NCI-H128 (cell line): ENCODE measurements around the gene SOAT2.
"Not testable (repeated sequence)": the region's sequence is repeated elsewhere in the genome, so short reads cannot be mapped to it uniquely, and the experiment has no call there.

ENCODE experiments used
- DNase-seq: peaks from one replicate; lab custom pipeline; 2025; ENCODE audit not compliant: unreplicated experiment; lab: John Stamatoyannopoulos, UW

The SOAT2 gene

GRCh38 chr12:53082637-53083175 is 20.6 kb upstream of the SOAT2 start:
- no peak for DNase-seq

- DNase-seq = no peak
Measured at GRCh38 chr12:53086361-53086760, 16.9 kb upstream of the SOAT2 start.

GRCh38 chr12:53090105-53090504 is 13.2 kb upstream of the SOAT2 start:
- no peak for DNase-seq

- no peak for DNase-seq
Measured at GRCh38 chr12:53090554-53090953, 12.7 kb upstream of the SOAT2 start.

- DNase-seq = no peak
Measured at GRCh38 chr12:53091756-53092155, 11.5 kb upstream of the SOAT2 start.

- no peak for DNase-seq
Measured at GRCh38 chr12:53093777-53094393, 9.4 kb upstream of the SOAT2 start.

- DNase-seq = no peak
Measured at GRCh38 chr12:53094394-53094787, 8.9 kb upstream of the SOAT2 start.

GRCh38 chr12:53094796-53095595 is 8.3 kb upstream of the SOAT2 start:
- not testable (repeated sequence) for DNase-seq

GRCh38 chr12:53095596-53095895 is 7.7 kb upstream of the SOAT2 start:
- not testable (repeated sequence) for DNase-seq

GRCh38 chr12:53096089-53096741 is 7.1 kb upstream of the SOAT2 start:
- DNase-seq = no peak

- DNase-seq = no peak
Measured at GRCh38 chr12:53096759-53097158, 6.5 kb upstream of the SOAT2 start.

- DNase-seq = no peak
Measured at GRCh38 chr12:53097207-53097563, 6.1 kb upstream of the SOAT2 start.

- DNase-seq = peak; percentile 33
Measured at GRCh38 chr12:53097564-53098353, 5.5 kb upstream of the SOAT2 start, which contains the start of gene IGFBP6. Gene IGFBP6 (plus strand): TSS chr12:53097667. CDS start chr12:53097718, 51 bp downstream.

- DNase-seq = no peak
Measured at GRCh38 chr12:53098354-53098981, 4.8 kb upstream of the SOAT2 start.

- DNase-seq = peak; percentile 38
Measured at GRCh38 chr12:53099071-53099882, 4.0 kb upstream of the SOAT2 start.

GRCh38 chr12:53100466-53101151 is 2.7 kb upstream of the SOAT2 start:
- no peak for DNase-seq

GRCh38 chr12:53101266-53101665 is 2.0 kb upstream of the SOAT2 start:
- DNase-seq = no peak

GRCh38 chr12:53101931-53102781 is 1.1 kb upstream of the SOAT2 start:
- no peak for DNase-seq
